GM12878 (cell line): ENCODE results near the gene ASTL. TPM values are rescaled to one million over a fixed set of nuclear protein-coding genes. Genes with fewer than 3 reads are reported as not detected.

ENCODE experiments used
- ATAC-seq: fragments of 200-7000 bp; cut with Tn5 transposase; 3 replicates; pipeline ENCODE4 v1.9.1; 2020; ENCODE audit warnings: mild to moderate bottlenecking, moderate library complexity
- BruUV-seq: library from RNA; stranded (reverse); fragments of 400-500 nt; replicated peaks from 2 replicates; lab custom pipeline; 2021; lab: Mats Ljungman, UMichigan
- CTCF ChIA-PET: fragments of 300-600 bp; sonication (Branson Sonifier 250); formaldehyde crosslinking; extraction: SDS; loops from one replicate; lab custom pipeline; 2021; ENCODE audit warnings: inconsistent platforms; lab: Yijun Ruan, JAX
- POLR2A ChIA-PET: fragments of 350-600 bp; formaldehyde crosslinking; extraction: SDS; loops from one replicate; lab custom pipeline; 2021; ENCODE audit warnings: inconsistent platforms; lab: Charles Lee
- RAD21 ChIA-PET: fragments of 300-600 bp; sonication (Branson Sonifier 250); formaldehyde crosslinking; loops from one replicate; lab custom pipeline; 2023; ENCODE audit warnings: antibody characterized with exemption; ENCODE audit not compliant: unreplicated experiment; lab: Charles Lee
- SMC1A ChIA-PET: fragments of 300-600 bp; sonication (Branson Sonifier 250); formaldehyde crosslinking; loops from one replicate; lab custom pipeline; 2023; ENCODE audit not compliant: unreplicated experiment, uncharacterized antibody; lab: Charles Lee
- DNase-seq: peaks from one replicate; pipeline ENCODE4 v3.0.0-alpha.2; 2011; ENCODE audit warnings: low read depth, low spot score
- FAIRE-seq: peaks from 3 replicates; lab custom pipeline; 2011; peaks lifted over from hg19 to GRCh38; lab: Jason Lieb, UNC
- H2AFZ ChIP-seq: 2 replicates; pipeline ENCODE4 v1.6.0; 2011; ENCODE audit warnings: low read depth, low read length, control low read depth; ENCODE audit not compliant: control insufficient read depth
- H3K27ac ChIP-seq: 2 replicates; pipeline ENCODE4 v1.5.1; 2011; ENCODE audit warnings: control low read depth; ENCODE audit not compliant: control insufficient read depth, insufficient read depth
- H3K27me3 ChIP-seq, 2 experiments: replicated peaks in 1 of 2; 2 replicates each; pipeline versions ENCODE4 v1.6.0 to v1.6.1; 2011; ENCODE audit warnings: low read length in 1 of 2; ENCODE audit not compliant: control insufficient read depth in 2 of 2, insufficient read depth in 2 of 2
- H3K36me3 ChIP-seq, 2 experiments: 2 replicates each; pipeline ENCODE4 v1.5.1; 2011; ENCODE audit warnings: low read length in 1 of 2; ENCODE audit not compliant: control insufficient read depth in 2 of 2, insufficient read depth in 2 of 2
- H3K4me1 ChIP-seq: 2 replicates; pipeline ENCODE4 v1.6.1; 2011; ENCODE audit warnings: mild to moderate bottlenecking, low read length, moderate library complexity, mixed read lengths; ENCODE audit not compliant: control insufficient read depth, insufficient read depth
- H3K4me2 ChIP-seq: 2 replicates; pipeline ENCODE4 v1.6.0; 2011; ENCODE audit warnings: control low read depth; ENCODE audit not compliant: control insufficient read depth, insufficient read depth
- H3K4me3 ChIP-seq: fragments of 200-600 bp; sonication (generic); 2 replicates; pipeline ENCODE4 v1.5.1; 2016
- H3K79me2 ChIP-seq: 2 replicates; pipeline ENCODE4 v1.6.0; 2011; ENCODE audit warnings: low read length; ENCODE audit not compliant: control insufficient read depth, insufficient read depth
- H3K9ac ChIP-seq: 2 replicates; pipeline ENCODE4 v1.8.0; 2011; ENCODE audit warnings: low read length, control low read depth, mixed read lengths; ENCODE audit not compliant: control insufficient read depth, insufficient read depth
- H3K9me3 ChIP-seq: replicated peaks from 3 replicates; pipeline ENCODE4 v1.5.1; 2011; ENCODE audit warnings: mild to moderate bottlenecking, low read length; ENCODE audit not compliant: control insufficient read depth, insufficient read depth
- H4K20me1 ChIP-seq: 2 replicates; pipeline ENCODE4 v1.6.0; 2011; ENCODE audit not compliant: control insufficient read depth, insufficient read depth
- CBX5 ChIP-seq: sonication (generic); IDR thresholded peaks from 2 replicates; pipeline ENCODE4 v1.6.1; 2016; ENCODE audit warnings: low read depth, moderate library complexity, mild to moderate bottlenecking, inconsistent platforms
- FOXM1 ChIP-seq: IDR thresholded peaks from 2 replicates; pipeline ENCODE4 v1.6.1; 2012; ENCODE audit warnings: low read depth, mild to moderate bottlenecking, inconsistent platforms, low read length, moderate library complexity
- GABPA ChIP-seq: IDR thresholded peaks from 2 replicates; pipeline ENCODE4 v1.6.1; 2014; ENCODE audit warnings: antibody characterized with exemption, low read depth, mild to moderate bottlenecking, inconsistent platforms
- HDAC6 ChIP-seq: fragments of 200-600 bp; sonication (generic); IDR thresholded peaks from one replicate; pipeline ENCODE4 v1.8.0; 2017; ENCODE audit warnings: antibody characterized with exemption; ENCODE audit not compliant: unreplicated experiment
- IRF4 ChIP-seq: IDR thresholded peaks from 2 replicates; pipeline ENCODE4 v1.6.1; 2011; ENCODE audit warnings: low read depth, low read length
- JUND ChIP-seq: IDR thresholded peaks from 2 replicates; pipeline ENCODE4 v1.6.1; 2012; ENCODE audit warnings: low read depth, mild to moderate bottlenecking, low read length, improper control_type of control experiment, moderate library complexity
- MEF2A ChIP-seq: IDR thresholded peaks from 2 replicates; pipeline ENCODE4 v1.6.1; 2011; ENCODE audit warnings: low read depth, mild to moderate bottlenecking, low read length, moderate library complexity; ENCODE audit not compliant: insufficient read depth
- MTA2 ChIP-seq: fragments of 450-650 bp; IDR thresholded peaks from 2 replicates; pipeline ENCODE4 v1.6.1; 2016; ENCODE audit warnings: low read depth, mild to moderate bottlenecking, moderate library complexity
- RFX5 ChIP-seq: IDR thresholded peaks from 2 replicates; pipeline ENCODE4 v1.6.1; 2011; ENCODE audit warnings: low read depth, low read length, improper control_type of control experiment
- SIN3A ChIP-seq: IDR thresholded peaks from 2 replicates; pipeline ENCODE4 v1.6.1; 2012; ENCODE audit warnings: low read depth, low read length, improper control_type of control experiment
- STAT1 ChIP-seq: fragments of 450-650 bp; conservative IDR thresholded peaks from 2 replicates; pipeline ENCODE4 v1.6.1; 2014; ENCODE audit warnings: antibody characterized with exemption, mild to moderate bottlenecking
- SUZ12 ChIP-seq: fragments of 200-600 bp; sonication (generic); IDR thresholded peaks from one replicate; pipeline ENCODE4 v1.6.1; 2018; ENCODE audit warnings: antibody characterized with exemption, mild to moderate bottlenecking; ENCODE audit not compliant: unreplicated experiment
- WRNIP1 ChIP-seq: IDR thresholded peaks from 2 replicates; pipeline ENCODE4 v1.6.1; 2011; ENCODE audit warnings: low read depth, low read length, improper control_type of control experiment, borderline replicate concordance
- ZZZ3 ChIP-seq: IDR thresholded peaks from 2 replicates; pipeline ENCODE4 v1.6.1; 2011; ENCODE audit warnings: low read depth; ENCODE audit not compliant: control insufficient read depth, insufficient read length
- WGBS: methylation state at CpG from one replicate; pipeline ENCODE4 v1.1.6; 2016; ENCODE audit warnings: low lambda C conversion rate; ENCODE audit not compliant: insufficient replicate concordance, insufficient coverage; ENCODE audit errors: missing lambda C conversion rate; 5-methylcytosine and 5-hydroxymethylcytosine counted together
- in situ Hi-C: fragments of 300-500 bp; cut with MboI; formaldehyde crosslinking; loops from 9 replicates; pipeline ENCODE4 v1.14.3; 2018; ENCODE audit warnings: mixed read lengths
- intact Hi-C: fragments of 100-400 bp; cut with micrococcal nuclease; formaldehyde crosslinking; loops from one replicate; pipeline ENCODE4 v1.14.2; 2022; ENCODE audit not compliant: unreplicated experiment
- polyA plus RNA-seq, 11 experiments: library from polyadenylated mRNA; depleted of rRNA in 4 of 11; unstranded in 6 of 11; stranded (reverse) in 5 of 11; fragments of >200 nt; fragmentation: Nextera tagmentation in 4 of 11; fragmentation: Illumina TruSeq in 1 of 11; extraction: Ambion mirVana in 4 of 11; extraction: Trizol in 1 of 11; gene quantifications; 1 replicate in 1 of 11; 2 replicates in 10 of 11; pipeline versions ENCODE4 v1.2.1 to v1.2.3, GENCODE V29; 2011 to 2016; ENCODE audit warnings: inconsistent platforms in 2 of 11, missing spikeins in 2 of 11, low read depth in 1 of 11
- total RNA-seq, 4 experiments: library from RNA; depleted of rRNA in 3 of 4; stranded (reverse); fragments of >200 nt in 3 of 4; fragmentation: Illumina TruSeq in 1 of 4; extraction: Trizol in 1 of 4; gene quantifications; 2 replicates each; pipeline versions ENCODE4 v1.2.1 to v1.2.3, GENCODE V29; 2013 to 2021
- TF ChIP-seq, protein P1 (sequence below): IDR thresholded peaks from 2 replicates; pipeline ENCODE4 v1.6.1; 2011; ENCODE audit warnings: borderline replicate concordance, low read depth, mild to moderate bottlenecking, moderate library complexity, mixed read lengths, low read length; ENCODE audit not compliant: insufficient read depth; ENCODE audit errors: extremely low read length
- TF ChIP-seq, protein P2 (sequence below): fragments of 450-650 bp; IDR thresholded peaks from 2 replicates; pipeline ENCODE4 v1.6.1; 2018; ENCODE audit warnings: borderline replicate concordance, mild to moderate bottlenecking; ENCODE audit not compliant: partially characterized antibody

ASTL gene
- total and polyA plus RNA-seq, 10 of the 15 experiments (the other 5 are each of a cell fraction or from before 2014, with no cell fraction given) = 0.18 to 1.0 (median 0.38) TPM; not detected in 4

DNA sequence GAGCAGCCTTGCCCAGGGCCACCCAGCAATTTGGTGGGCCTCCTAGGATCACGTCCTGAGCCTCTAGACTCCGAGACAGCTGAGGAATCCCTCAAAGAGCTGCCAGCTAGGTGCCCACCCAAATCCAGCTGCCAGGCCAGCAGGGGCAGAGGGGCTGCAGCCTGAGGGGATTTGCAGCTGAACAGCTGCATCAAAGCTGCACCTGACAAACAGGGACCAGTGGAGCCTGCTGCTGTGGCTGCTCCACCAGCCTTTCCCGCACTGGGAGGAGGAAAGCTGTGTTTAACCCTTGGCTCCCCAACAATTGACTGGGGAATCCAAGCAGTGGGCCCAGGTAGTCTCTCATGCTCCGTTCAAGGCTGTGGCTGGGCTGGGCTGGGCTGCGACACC is 30.2 kb downstream of the ASTL start:
- no peaks in the 10 kb centered on the region for H4K20me1 ChIP-seq
- ChIA-PET POLR2A (no interaction called here), RAD21 (interaction anchor here (1.6 kb wide), 1 partner anchor 66 kb away, joined by 5 read pairs; no protein-coding TSS in a partner anchor), SMC1A (no interaction called here), CTCF (no interaction called here)
- intact Hi-C loops (no loop called here), in situ Hi-C loops (no loop called here)
- TF ChIP-seq STAT1 = no peak
- no peak for TF ChIP-seq ZZZ3
- no peak for TF ChIP-seq CBX5
- TF ChIP-seq FOXM1 = no peak
- no peak for TF ChIP-seq HDAC6
- no peak for TF ChIP-seq JUND
- TF ChIP-seq, protein P1, sequence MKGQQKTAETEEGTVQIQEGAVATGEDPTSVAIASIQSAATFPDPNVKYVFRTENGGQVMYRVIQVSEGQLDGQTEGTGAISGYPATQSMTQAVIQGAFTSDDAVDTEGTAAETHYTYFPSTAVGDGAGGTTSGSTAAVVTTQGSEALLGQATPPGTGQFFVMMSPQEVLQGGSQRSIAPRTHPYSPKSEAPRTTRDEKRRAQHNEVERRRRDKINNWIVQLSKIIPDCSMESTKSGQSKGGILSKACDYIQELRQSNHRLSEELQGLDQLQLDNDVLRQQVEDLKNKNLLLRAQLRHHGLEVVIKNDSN = no peak
- no peak for TF ChIP-seq GABPA
- no peak for TF ChIP-seq IRF4
- TF ChIP-seq SIN3A = no peak
- TF ChIP-seq RFX5 = no peak
- TF ChIP-seq, protein P2, sequence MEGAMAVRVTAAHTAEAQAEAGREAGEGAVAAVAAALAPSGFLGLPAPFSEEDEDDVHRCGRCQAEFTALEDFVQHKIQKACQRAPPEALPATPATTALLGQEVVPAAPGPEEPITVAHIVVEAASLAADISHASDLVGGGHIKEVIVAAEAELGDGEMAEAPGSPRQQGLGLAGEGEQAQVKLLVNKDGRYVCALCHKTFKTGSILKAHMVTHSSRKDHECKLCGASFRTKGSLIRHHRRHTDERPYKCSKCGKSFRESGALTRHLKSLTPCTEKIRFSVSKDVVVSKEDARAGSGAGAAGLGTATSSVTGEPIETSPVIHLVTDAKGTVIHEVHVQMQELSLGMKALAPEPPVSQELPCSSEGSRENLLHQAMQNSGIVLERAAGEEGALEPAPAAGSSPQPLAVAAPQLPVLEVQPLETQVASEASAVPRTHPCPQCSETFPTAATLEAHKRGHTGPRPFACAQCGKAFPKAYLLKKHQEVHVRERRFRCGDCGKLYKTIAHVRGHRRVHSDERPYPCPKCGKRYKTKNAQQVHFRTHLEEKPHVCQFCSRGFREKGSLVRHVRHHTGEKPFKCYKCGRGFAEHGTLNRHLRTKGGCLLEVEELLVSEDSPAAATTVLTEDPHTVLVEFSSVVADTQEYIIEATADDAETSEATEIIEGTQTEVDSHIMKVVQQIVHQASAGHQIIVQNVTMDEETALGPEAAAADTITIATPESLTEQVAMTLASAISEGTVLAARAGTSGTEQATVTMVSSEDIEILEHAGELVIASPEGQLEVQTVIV = no peak
- no peak for TF ChIP-seq WRNIP1
- TF ChIP-seq MTA2 = no peak
- TF ChIP-seq MEF2A = no peak
- no peak for TF ChIP-seq SUZ12
- no peak for FAIRE-seq
- H3K9me3 ChIP-seq = peaks cover 4% of the 10 kb centered on the region; the same call in 2 of the 3 replicates
- H3K79me2 ChIP-seq = no peaks in the 10 kb centered on the region
- no peak overlapping the region for H3K4me3 ChIP-seq
- BruUV-seq = no TSS peak
- no peak overlapping the region for H3K27ac ChIP-seq
- no peak for ATAC-seq
- no peak for DNase-seq
- no peak overlapping the region for H3K4me2 ChIP-seq
- no peak overlapping the region for H3K9ac ChIP-seq
- H3K4me1 ChIP-seq = no peaks in the 10 kb centered on the region
- H3K36me3 ChIP-seq = no peaks in the 10 kb centered on the region
- H3K27me3 ChIP-seq = no peaks in the 10 kb centered on the region
- WGBS = 11% methylated on average over 5 of the region's 5 CpGs
- H2AFZ ChIP-seq = no peak overlapping the region
